Fibroblast of villous mesenchyme (primary cell): ENCODE data around the gene CD46. TPM values are rescaled to one million over a fixed set of nuclear protein-coding genes. Genes with fewer than 3 reads are reported as not detected.
A peak's percentile ranks its signal among the peaks of the same experiment; 100 is the strongest.

ENCODE experiments used
- DNase-seq: peaks from one replicate; pipeline ENCODE4 v3.0.0-alpha.2; 2010; ENCODE audit warnings: low read depth
- H3K4me3 ChIP-seq: 2 replicates; pipeline ENCODE4 v1.5.1; 2011; ENCODE audit warnings: low read depth, mild to moderate bottlenecking, low read length
- CTCF ChIP-seq: IDR thresholded peaks from 2 replicates; pipeline ENCODE4 v1.5.1; 2012; ENCODE audit warnings: low read depth, mild to moderate bottlenecking, low read length; ENCODE audit not compliant: insufficient read depth
- total RNA-seq: library from RNA; depleted of rRNA; stranded (reverse); fragments of >200 nt; gene quantifications from 2 replicates; pipeline ENCODE4 v1.2.3, GENCODE V29; 2012

Gene CD46
- total RNA-seq, 1 donor = 153 TPM

- no peak for TF ChIP-seq CTCF
- no peak overlapping the region for H3K4me3 ChIP-seq
- DNase-seq = no peak
Measured at GRCh38 chr1:207808911-207809555, 57.2 kb downstream of the CD46 start.

- H3K4me3 ChIP-seq = no peak overlapping the region
- peak; percentile 28 for DNase-seq
- TF ChIP-seq CTCF = no peak
Measured at GRCh38 chr1:207810173-207810572, 58.3 kb downstream of the CD46 start.

- no peak for DNase-seq
- no peak for TF ChIP-seq CTCF
- no peak overlapping the region for H3K4me3 ChIP-seq
Measured at GRCh38 chr1:207810606-207811295, 58.9 kb downstream of the CD46 start.

GRCh38 chr1:207811319-207811718, 59.5 kb downstream of the CD46 start:
- TF ChIP-seq CTCF = no peak
- H3K4me3 ChIP-seq = no peak overlapping the region
- no peak for DNase-seq

GRCh38 chr1:207811920-207812720, 60.3 kb downstream of the CD46 start:
- TF ChIP-seq CTCF = peak; percentile 48
- peak; percentile 51 for DNase-seq
- no peak overlapping the region for H3K4me3 ChIP-seq

- DNase-seq = no peak
- TF ChIP-seq CTCF = no peak
- H3K4me3 ChIP-seq = no peak overlapping the region
Measured at GRCh38 chr1:207812778-207813511, 61.1 kb downstream of the CD46 start.
